GM23338 (cell line): ENCODE results near the gene ZDHHC16.

Experiments used
- CREB1 ChIP-seq: fragments of 250-450 bp; sonication (Bioruptor Pico); IDR thresholded peaks from 2 replicates; pipeline ENCODE4 v1.5.0; 2020; ENCODE audit warnings: low read depth, mild to moderate bottlenecking, moderate library complexity
- CTCF ChIP-seq, 2 experiments: fragments of 200-600 bp in 1 of 2; sonication (generic) in 1 of 2; conservative IDR thresholded peaks; 2 replicates each; pipeline versions ENCODE4 v1.5.1 to v1.6.1; 2016 to 2017; ENCODE audit warnings: antibody characterized with exemption in 2 of 2, low read depth in 2 of 2, mild to moderate bottlenecking in 2 of 2, moderate library complexity in 1 of 2
- ETS1 ChIP-seq: IDR thresholded peaks from 2 replicates; pipeline ENCODE4 v1.6.1; 2016; ENCODE audit warnings: antibody characterized with exemption
- EZH2 ChIP-seq: fragments of 200-600 bp; sonication (generic); IDR thresholded peaks from one replicate; pipeline ENCODE4 v1.8.0; 2017; ENCODE audit warnings: antibody characterized with exemption, mild to moderate bottlenecking, low read depth; ENCODE audit not compliant: unreplicated experiment
- EZH2phosphoT487 ChIP-seq: fragments of 200-600 bp; sonication (generic); IDR thresholded peaks from one replicate; pipeline ENCODE4 v1.8.1; 2018; ENCODE audit warnings: antibody characterized with exemption; ENCODE audit not compliant: unreplicated experiment
- JUNB ChIP-seq: IDR thresholded peaks from one replicate; pipeline ENCODE4 v1.6.1; 2016; ENCODE audit warnings: antibody characterized with exemption; ENCODE audit not compliant: unreplicated experiment
- NANOG ChIP-seq: IDR thresholded peaks from 2 replicates; pipeline ENCODE4 v1.6.1; 2016; ENCODE audit warnings: antibody characterized with exemption, borderline replicate concordance
- POLR2AphosphoS5 ChIP-seq: IDR thresholded peaks from 2 replicates; pipeline ENCODE4 v1.6.1; 2016; ENCODE audit warnings: antibody characterized with exemption, low read depth
- REST ChIP-seq: IDR thresholded peaks from one replicate; pipeline ENCODE4 v1.6.1; 2018; ENCODE audit warnings: antibody characterized with exemption; ENCODE audit not compliant: unreplicated experiment
- STAT1 ChIP-seq: IDR thresholded peaks from one replicate; pipeline ENCODE4 v1.6.1; 2016; ENCODE audit warnings: antibody characterized with exemption; ENCODE audit not compliant: unreplicated experiment
- ZNF114 ChIP-seq: fragments of 250-450 bp; sonication (Bioruptor Pico); IDR thresholded peaks from 2 replicates; pipeline ENCODE4 v1.5.0; 2020; ENCODE audit warnings: mild to moderate bottlenecking, moderate library complexity
- ZNF462 ChIP-seq: fragments of 250-450 bp; sonication (Bioruptor Pico); IDR thresholded peaks from 2 replicates; pipeline ENCODE4 v1.5.0; 2020; ENCODE audit warnings: mild to moderate bottlenecking, moderate library complexity

GRCh38 chr10:97506199-97506991 lies 60.4 kb downstream of the ZDHHC16 start:
- no peak for TF ChIP-seq CTCF (conservative IDR thresholded peaks at IDR 0.05; ENCODE audit: low read depth in 2 of 2)
- no peak for TF ChIP-seq JUNB
- TF ChIP-seq EZH2, result no peak
- no peak for TF ChIP-seq EZH2phosphoT487
- no peak for TF ChIP-seq REST
- no peak for TF ChIP-seq POLR2AphosphoS5
- TF ChIP-seq ETS1, result no peak
- no peak for TF ChIP-seq CREB1 (CRISPR knock-in tag)
- TF ChIP-seq ZNF114, result no peak
- TF ChIP-seq ZNF462 (CRISPR knock-in tag), result no peak
- no peak for TF ChIP-seq NANOG
- no peak for TF ChIP-seq STAT1
